HepG2 (cell line): ENCODE results near the gene SPA17. TPM values are rescaled to one million over a fixed set of nuclear protein-coding genes. Genes with fewer than 3 reads are reported as not detected.

Experiments used
- AGO2 ChIP-seq: fragments of 200-400 bp; formaldehyde crosslinking; optimal IDR thresholded peaks from 2 replicates; pipeline ENCODE3; 2017; ENCODE audit warnings: mild to moderate bottlenecking, low read depth, low read length, moderate library complexity
- ATM ChIP-seq: fragments of 450-650 bp; IDR thresholded peaks from 2 replicates; pipeline ENCODE4 v1.7.1; 2017; ENCODE audit warnings: mild to moderate bottlenecking, borderline replicate concordance
- FOXC1 ChIP-seq: sonication (generic); formaldehyde crosslinking; IDR thresholded peaks from 2 replicates; pipeline ENCODE4 v1.8.0; 2022; ENCODE audit warnings: mild to moderate bottlenecking, missing genetic modification reagents, borderline replicate concordance
- PRMT3 ChIP-seq: sonication (generic); formaldehyde crosslinking; IDR thresholded peaks from 2 replicates; pipeline ENCODE4 v1.8.1; 2022; ENCODE audit warnings: low read depth, mild to moderate bottlenecking, moderate library complexity, missing genetic modification reagents, borderline replicate concordance
- TBX2 ChIP-seq: sonication (generic); formaldehyde crosslinking; IDR thresholded peaks from 2 replicates; pipeline ENCODE4 v1.5.0; 2020; ENCODE audit warnings: missing genetic modification reagents, mild to moderate bottlenecking, borderline replicate concordance
- YY1 ChIP-seq: IDR thresholded peaks from 2 replicates; pipeline ENCODE4 v1.6.1; 2011; ENCODE audit warnings: low read length, low read depth, moderate library complexity, mild to moderate bottlenecking; ENCODE audit not compliant: insufficient read depth, insufficient replicate concordance
- ZNF354B ChIP-seq: sonication (generic); formaldehyde crosslinking; IDR thresholded peaks from 2 replicates; pipeline ENCODE4 v1.8.0; 2022; ENCODE audit warnings: mild to moderate bottlenecking, missing genetic modification reagents
- ZSCAN21 ChIP-seq: sonication (generic); formaldehyde crosslinking; IDR thresholded peaks from 2 replicates; pipeline ENCODE4 v1.8.0; 2022; ENCODE audit warnings: mild to moderate bottlenecking, missing genetic modification reagents, moderate library complexity, borderline replicate concordance
- polyA plus RNA-seq, 8 experiments: library from polyadenylated mRNA; depleted of rRNA in 3 of 8; stranded (reverse) in 7 of 8; unstranded in 1 of 8; fragments of >200 nt; fragmentation: Illumina TruSeq in 4 of 8; extraction: Trizol in 4 of 8; gene quantifications; 2 replicates each; pipeline versions ENCODE4 v1.2.1 to v1.2.3, GENCODE V29; 2011 to 2016; ENCODE audit warnings: low read depth in 4 of 8, missing spikeins in 1 of 8, mixed read lengths in 1 of 8; ENCODE audit not compliant: insufficient read depth in 1 of 8
- total RNA-seq, 5 experiments: library from RNA; depleted of rRNA; stranded (reverse); fragments of >200 nt; fragmentation: Illumina TruSeq; extraction: Trizol; gene quantifications; 2 replicates each; pipeline ENCODE4 v1.2.3, GENCODE V29; 2016; ENCODE audit warnings: low read depth in 1 of 5
- TF ChIP-seq, protein P1 (sequence below): sonication (generic); formaldehyde crosslinking; IDR thresholded peaks from 2 replicates; pipeline ENCODE4 v1.4.0; 2020; ENCODE audit warnings: missing genetic modification reagents
- TF ChIP-seq, protein P2 (sequence below): sonication (generic); formaldehyde crosslinking; IDR thresholded peaks from 2 replicates; pipeline ENCODE4; 2020; ENCODE audit warnings: missing genetic modification reagents, mild to moderate bottlenecking, borderline replicate concordance
- TF ChIP-seq, protein P3 (sequence below): sonication (generic); formaldehyde crosslinking; IDR thresholded peaks from 2 replicates; pipeline ENCODE4 v1.4.0; 2020; ENCODE audit warnings: missing genetic modification reagents
- TF ChIP-seq, protein P4 (sequence below): sonication (generic); formaldehyde crosslinking; IDR thresholded peaks from 2 replicates; pipeline ENCODE4 v1.5.0; 2020; ENCODE audit warnings: mild to moderate bottlenecking, missing genetic modification reagents
- TF ChIP-seq, protein P5 (sequence below), 2 experiments: IDR thresholded peaks; 2 replicates each; pipeline ENCODE4 v1.6.1; 2011 to 2012; ENCODE audit warnings: low read length in 2 of 2, borderline replicate concordance in 1 of 2, low read depth in 1 of 2, mild to moderate bottlenecking in 1 of 2, moderate library complexity in 1 of 2

SPA17 gene
- total and polyA plus RNA-seq, 2 of the 13 experiments (the other 11 are each of a cell fraction or from before 2014, with no cell fraction given) = 4.4 to 8.4 TPM

DNA sequence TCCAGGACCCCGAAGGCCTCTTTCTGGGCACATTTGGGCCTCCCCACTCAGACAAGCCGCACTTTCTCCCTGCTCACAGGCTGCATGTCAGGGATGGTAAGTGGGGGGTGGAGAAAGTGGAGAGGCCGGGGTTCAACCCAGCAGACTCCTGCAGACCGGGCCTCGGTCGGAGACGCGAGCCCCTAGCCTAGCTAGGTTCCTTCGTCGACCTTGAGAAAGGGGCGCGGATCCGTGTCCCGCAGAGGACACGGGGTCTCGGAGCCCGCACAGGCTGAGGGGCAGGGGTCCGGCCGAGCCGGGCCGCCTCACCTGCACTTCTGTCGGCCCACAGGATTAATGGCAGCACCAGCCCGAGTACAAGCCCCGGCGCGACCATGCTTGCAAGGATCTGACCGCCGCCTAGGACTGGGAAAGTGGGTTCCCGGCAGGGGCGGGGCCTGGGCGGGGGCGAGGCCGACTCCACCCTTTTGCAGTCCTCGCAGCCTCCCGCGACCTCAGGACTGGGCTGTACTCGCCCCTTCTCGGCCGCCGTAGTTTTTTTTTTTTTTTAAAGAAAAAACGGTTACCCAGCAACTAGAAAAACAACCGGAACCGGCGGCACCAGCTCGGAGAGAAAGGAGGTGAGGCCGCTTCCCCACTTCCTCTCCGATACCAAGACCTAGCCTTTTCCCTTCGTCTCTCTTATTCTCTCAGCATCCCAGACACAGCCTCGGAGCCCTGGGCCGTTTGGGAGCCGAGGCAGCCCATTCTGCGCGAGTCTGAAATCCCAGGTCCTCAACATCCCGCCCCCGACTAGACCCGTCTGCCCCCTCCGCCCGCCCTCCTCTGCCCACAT is at the start of gene SPA17, which contains the start of gene SIAE (continued):
- TF ChIP-seq, protein P1, sequence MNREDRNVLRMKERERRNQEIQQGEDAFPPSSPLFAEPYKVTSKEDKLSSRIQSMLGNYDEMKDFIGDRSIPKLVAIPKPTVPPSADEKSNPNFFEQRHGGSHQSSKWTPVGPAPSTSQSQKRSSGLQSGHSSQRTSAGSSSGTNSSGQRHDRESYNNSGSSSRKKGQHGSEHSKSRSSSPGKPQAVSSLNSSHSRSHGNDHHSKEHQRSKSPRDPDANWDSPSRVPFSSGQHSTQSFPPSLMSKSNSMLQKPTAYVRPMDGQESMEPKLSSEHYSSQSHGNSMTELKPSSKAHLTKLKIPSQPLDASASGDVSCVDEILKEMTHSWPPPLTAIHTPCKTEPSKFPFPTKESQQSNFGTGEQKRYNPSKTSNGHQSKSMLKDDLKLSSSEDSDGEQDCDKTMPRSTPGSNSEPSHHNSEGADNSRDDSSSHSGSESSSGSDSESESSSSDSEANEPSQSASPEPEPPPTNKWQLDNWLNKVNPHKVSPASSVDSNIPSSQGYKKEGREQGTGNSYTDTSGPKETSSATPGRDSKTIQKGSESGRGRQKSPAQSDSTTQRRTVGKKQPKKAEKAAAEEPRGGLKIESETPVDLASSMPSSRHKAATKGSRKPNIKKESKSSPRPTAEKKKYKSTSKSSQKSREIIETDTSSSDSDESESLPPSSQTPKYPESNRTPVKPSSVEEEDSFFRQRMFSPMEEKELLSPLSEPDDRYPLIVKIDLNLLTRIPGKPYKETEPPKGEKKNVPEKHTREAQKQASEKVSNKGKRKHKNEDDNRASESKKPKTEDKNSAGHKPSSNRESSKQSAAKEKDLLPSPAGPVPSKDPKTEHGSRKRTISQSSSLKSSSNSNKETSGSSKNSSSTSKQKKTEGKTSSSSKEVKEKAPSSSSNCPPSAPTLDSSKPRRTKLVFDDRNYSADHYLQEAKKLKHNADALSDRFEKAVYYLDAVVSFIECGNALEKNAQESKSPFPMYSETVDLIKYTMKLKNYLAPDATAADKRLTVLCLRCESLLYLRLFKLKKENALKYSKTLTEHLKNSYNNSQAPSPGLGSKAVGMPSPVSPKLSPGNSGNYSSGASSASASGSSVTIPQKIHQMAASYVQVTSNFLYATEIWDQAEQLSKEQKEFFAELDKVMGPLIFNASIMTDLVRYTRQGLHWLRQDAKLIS = no peak
- TF ChIP-seq ZNF354B = no peak
- TF ChIP-seq, protein P2, sequence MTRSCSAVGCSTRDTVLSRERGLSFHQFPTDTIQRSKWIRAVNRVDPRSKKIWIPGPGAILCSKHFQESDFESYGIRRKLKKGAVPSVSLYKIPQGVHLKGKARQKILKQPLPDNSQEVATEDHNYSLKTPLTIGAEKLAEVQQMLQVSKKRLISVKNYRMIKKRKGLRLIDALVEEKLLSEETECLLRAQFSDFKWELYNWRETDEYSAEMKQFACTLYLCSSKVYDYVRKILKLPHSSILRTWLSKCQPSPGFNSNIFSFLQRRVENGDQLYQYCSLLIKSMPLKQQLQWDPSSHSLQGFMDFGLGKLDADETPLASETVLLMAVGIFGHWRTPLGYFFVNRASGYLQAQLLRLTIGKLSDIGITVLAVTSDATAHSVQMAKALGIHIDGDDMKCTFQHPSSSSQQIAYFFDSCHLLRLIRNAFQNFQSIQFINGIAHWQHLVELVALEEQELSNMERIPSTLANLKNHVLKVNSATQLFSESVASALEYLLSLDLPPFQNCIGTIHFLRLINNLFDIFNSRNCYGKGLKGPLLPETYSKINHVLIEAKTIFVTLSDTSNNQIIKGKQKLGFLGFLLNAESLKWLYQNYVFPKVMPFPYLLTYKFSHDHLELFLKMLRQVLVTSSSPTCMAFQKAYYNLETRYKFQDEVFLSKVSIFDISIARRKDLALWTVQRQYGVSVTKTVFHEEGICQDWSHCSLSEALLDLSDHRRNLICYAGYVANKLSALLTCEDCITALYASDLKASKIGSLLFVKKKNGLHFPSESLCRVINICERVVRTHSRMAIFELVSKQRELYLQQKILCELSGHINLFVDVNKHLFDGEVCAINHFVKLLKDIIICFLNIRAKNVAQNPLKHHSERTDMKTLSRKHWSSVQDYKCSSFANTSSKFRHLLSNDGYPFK = peak; percentile 70
- TF ChIP-seq, protein P3, sequence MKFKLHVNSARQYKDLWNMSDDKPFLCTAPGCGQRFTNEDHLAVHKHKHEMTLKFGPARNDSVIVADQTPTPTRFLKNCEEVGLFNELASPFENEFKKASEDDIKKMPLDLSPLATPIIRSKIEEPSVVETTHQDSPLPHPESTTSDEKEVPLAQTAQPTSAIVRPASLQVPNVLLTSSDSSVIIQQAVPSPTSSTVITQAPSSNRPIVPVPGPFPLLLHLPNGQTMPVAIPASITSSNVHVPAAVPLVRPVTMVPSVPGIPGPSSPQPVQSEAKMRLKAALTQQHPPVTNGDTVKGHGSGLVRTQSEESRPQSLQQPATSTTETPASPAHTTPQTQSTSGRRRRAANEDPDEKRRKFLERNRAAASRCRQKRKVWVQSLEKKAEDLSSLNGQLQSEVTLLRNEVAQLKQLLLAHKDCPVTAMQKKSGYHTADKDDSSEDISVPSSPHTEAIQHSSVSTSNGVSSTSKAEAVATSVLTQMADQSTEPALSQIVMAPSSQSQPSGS (CRISPR knock-in tag) = no peak; the same call in 1 of the 2 replicates
- TF ChIP-seq, protein P4, sequence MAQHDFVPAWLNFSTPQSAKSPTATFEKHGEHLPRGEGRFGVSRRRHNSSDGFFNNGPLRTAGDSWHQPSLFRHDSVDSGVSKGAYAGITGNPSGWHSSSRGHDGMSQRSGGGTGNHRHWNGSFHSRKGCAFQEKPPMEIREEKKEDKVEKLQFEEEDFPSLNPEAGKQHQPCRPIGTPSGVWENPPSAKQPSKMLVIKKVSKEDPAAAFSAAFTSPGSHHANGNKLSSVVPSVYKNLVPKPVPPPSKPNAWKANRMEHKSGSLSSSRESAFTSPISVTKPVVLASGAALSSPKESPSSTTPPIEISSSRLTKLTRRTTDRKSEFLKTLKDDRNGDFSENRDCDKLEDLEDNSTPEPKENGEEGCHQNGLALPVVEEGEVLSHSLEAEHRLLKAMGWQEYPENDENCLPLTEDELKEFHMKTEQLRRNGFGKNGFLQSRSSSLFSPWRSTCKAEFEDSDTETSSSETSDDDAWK = no peak
- TF ChIP-seq ZSCAN21 (CRISPR knock-in tag) = peak; percentile 56; the same call in 1 of the 2 replicates
- TF ChIP-seq FOXC1 (CRISPR knock-in tag) = no peak
- peak; percentile 70 for TF ChIP-seq YY1
- TF ChIP-seq, protein P5, sequence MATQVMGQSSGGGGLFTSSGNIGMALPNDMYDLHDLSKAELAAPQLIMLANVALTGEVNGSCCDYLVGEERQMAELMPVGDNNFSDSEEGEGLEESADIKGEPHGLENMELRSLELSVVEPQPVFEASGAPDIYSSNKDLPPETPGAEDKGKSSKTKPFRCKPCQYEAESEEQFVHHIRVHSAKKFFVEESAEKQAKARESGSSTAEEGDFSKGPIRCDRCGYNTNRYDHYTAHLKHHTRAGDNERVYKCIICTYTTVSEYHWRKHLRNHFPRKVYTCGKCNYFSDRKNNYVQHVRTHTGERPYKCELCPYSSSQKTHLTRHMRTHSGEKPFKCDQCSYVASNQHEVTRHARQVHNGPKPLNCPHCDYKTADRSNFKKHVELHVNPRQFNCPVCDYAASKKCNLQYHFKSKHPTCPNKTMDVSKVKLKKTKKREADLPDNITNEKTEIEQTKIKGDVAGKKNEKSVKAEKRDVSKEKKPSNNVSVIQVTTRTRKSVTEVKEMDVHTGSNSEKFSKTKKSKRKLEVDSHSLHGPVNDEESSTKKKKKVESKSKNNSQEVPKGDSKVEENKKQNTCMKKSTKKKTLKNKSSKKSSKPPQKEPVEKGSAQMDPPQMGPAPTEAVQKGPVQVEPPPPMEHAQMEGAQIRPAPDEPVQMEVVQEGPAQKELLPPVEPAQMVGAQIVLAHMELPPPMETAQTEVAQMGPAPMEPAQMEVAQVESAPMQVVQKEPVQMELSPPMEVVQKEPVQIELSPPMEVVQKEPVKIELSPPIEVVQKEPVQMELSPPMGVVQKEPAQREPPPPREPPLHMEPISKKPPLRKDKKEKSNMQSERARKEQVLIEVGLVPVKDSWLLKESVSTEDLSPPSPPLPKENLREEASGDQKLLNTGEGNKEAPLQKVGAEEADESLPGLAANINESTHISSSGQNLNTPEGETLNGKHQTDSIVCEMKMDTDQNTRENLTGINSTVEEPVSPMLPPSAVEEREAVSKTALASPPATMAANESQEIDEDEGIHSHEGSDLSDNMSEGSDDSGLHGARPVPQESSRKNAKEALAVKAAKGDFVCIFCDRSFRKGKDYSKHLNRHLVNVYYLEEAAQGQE (IDR thresholded peaks at IDR 0.05; ENCODE audit: borderline replicate concordance in 1 of 2, low read depth in 1 of 2, low read length in 2 of 2) = peak in 1 of 2 experiments; percentile 47; a peak in 2 of 4 replicates
- TF ChIP-seq ATM = no peak
- peak; percentile 54 for TF ChIP-seq TBX2 (CRISPR knock-in tag)
- peak; percentile 33 for TF ChIP-seq AGO2
- no peak for TF ChIP-seq PRMT3 (CRISPR knock-in tag)
